Measurements from ENCODE around the gene NHERF2.
"Not testable (repeated sequence)": the region's sequence is repeated elsewhere in the genome, so short reads cannot be mapped to it uniquely, and the experiment has no call there.

The NHERF2 gene

GRCh38 chr16:2004795-2005517, 21.7 kb upstream of the NHERF2 start:
- DNase-seq (ENCODE audit: insufficient read length, low spot score) (no peak), FAIRE-seq (no peak)
- no peak for TF ChIP-seq POLR2A (IDR thresholded peaks at IDR 0.05; ENCODE audit: low read depth, low read length)
- TF ChIP-seq POU2F2 (IDR thresholded peaks at IDR 0.05; ENCODE audit: low read depth, low read length) = no peak

GRCh38 chr16:2005646-2006045, 21.1 kb upstream of the NHERF2 start:
- TF ChIP-seq POLR2AphosphoS5 (IDR thresholded peaks at IDR 0.05; ENCODE audit: low read depth, low read length) (no peak), POLR2A (IDR thresholded peaks at IDR 0.05; ENCODE audit: low read depth, low read length) (no peak), POU2F2 (IDR thresholded peaks at IDR 0.05; ENCODE audit: low read depth, low read length) (no peak), TAF1 (IDR thresholded peaks at IDR 0.05; ENCODE audit: low read depth, low read length) (no peak), SPI1 (IDR thresholded peaks at IDR 0.05; ENCODE audit: low read depth, low read length) (no peak), PAX5 (IDR thresholded peaks at IDR 0.05; ENCODE audit: insufficient read depth, low read length, severe bottlenecking) (no peak)
- DNase-seq (ENCODE audit: insufficient read length, low spot score) (no peak), FAIRE-seq (no peak)

- FAIRE-seq = no peak
- DNase-seq (ENCODE audit: insufficient read length, low spot score) = no peak
- TF ChIP-seq POLR2A (IDR thresholded peaks at IDR 0.05; ENCODE audit: low read depth, low read length) (no peak), POLR2AphosphoS5 (IDR thresholded peaks at IDR 0.05; ENCODE audit: low read depth, low read length) (no peak), PAX5 (IDR thresholded peaks at IDR 0.05; ENCODE audit: insufficient read depth, low read length, severe bottlenecking) (no peak), TAF1 (IDR thresholded peaks at IDR 0.05; ENCODE audit: low read depth, low read length) (no peak), SPI1 (IDR thresholded peaks at IDR 0.05; ENCODE audit: low read depth, low read length) (no peak), POU2F2 (IDR thresholded peaks at IDR 0.05; ENCODE audit: low read depth, low read length) (no peak)
These were observed 20.4 kb upstream of the NHERF2 start for GRCh38 chr16:2006317-2006716.

GRCh38 chr16:2007081-2007836, 19.4 kb upstream of the NHERF2 start:
- no peak for TF ChIP-seq POLR2A (IDR thresholded peaks at IDR 0.05; ENCODE audit: low read depth, low read length)
- TF ChIP-seq TAF1 (IDR thresholded peaks at IDR 0.05; ENCODE audit: low read depth, low read length) = no peak
- no peak for TF ChIP-seq PAX5 (IDR thresholded peaks at IDR 0.05; ENCODE audit: insufficient read depth, low read length, severe bottlenecking)
- TF ChIP-seq POLR2AphosphoS5 (IDR thresholded peaks at IDR 0.05; ENCODE audit: low read depth, low read length) = no peak
- no peak for TF ChIP-seq POU2F2 (IDR thresholded peaks at IDR 0.05; ENCODE audit: low read depth, low read length)
- no peak for TF ChIP-seq SPI1 (IDR thresholded peaks at IDR 0.05; ENCODE audit: low read depth, low read length)
- no peak for FAIRE-seq
- no peak for DNase-seq (ENCODE audit: insufficient read length, low spot score)

GRCh38 chr16:2008009-2008526, 18.6 kb upstream of the NHERF2 start:
- TF ChIP-seq PAX5 (IDR thresholded peaks at IDR 0.05; ENCODE audit: insufficient read depth, low read length, severe bottlenecking) (no peak), POLR2A (IDR thresholded peaks at IDR 0.05; ENCODE audit: low read depth, low read length) (0 out of 2 replicates have a peak, but pooled peaks have one; percentile 31), POLR2AphosphoS5 (IDR thresholded peaks at IDR 0.05; ENCODE audit: low read depth, low read length) (peak; percentile 39; the same call in 1 of the 2 replicates), POU2F2 (IDR thresholded peaks at IDR 0.05; ENCODE audit: low read depth, low read length) (peak; percentile 46; the same call in 1 of the 2 replicates), SPI1 (IDR thresholded peaks at IDR 0.05; ENCODE audit: low read depth, low read length) (no peak), TAF1 (IDR thresholded peaks at IDR 0.05; ENCODE audit: low read depth, low read length) (no peak)
- FAIRE-seq (peak; percentile 58), DNase-seq (ENCODE audit: insufficient read length, low spot score) (no peak)

GRCh38 chr16:2008631-2009163, 18.0 kb upstream of the NHERF2 start:
- TF ChIP-seq POLR2AphosphoS5 (IDR thresholded peaks at IDR 0.05; ENCODE audit: low read depth, low read length) (no peak), SPI1 (IDR thresholded peaks at IDR 0.05; ENCODE audit: low read depth, low read length) (no peak), TAF1 (IDR thresholded peaks at IDR 0.05; ENCODE audit: low read depth, low read length) (no peak), PAX5 (IDR thresholded peaks at IDR 0.05; ENCODE audit: insufficient read depth, low read length, severe bottlenecking) (no peak), POU2F2 (IDR thresholded peaks at IDR 0.05; ENCODE audit: low read depth, low read length) (no peak), POLR2A (IDR thresholded peaks at IDR 0.05; ENCODE audit: low read depth, low read length) (no peak)
- DNase-seq (ENCODE audit: insufficient read length, low spot score) (no peak), FAIRE-seq (peak; percentile 58)

GRCh38 chr16:2009164-2009711, 17.5 kb upstream of the NHERF2 start:
- TF ChIP-seq PAX5 (IDR thresholded peaks at IDR 0.05; ENCODE audit: insufficient read depth, low read length, severe bottlenecking) = no peak
- no peak; the same call in 1 of the 2 replicates for TF ChIP-seq POLR2AphosphoS5 (IDR thresholded peaks at IDR 0.05; ENCODE audit: low read depth, low read length)
- TF ChIP-seq SPI1 (IDR thresholded peaks at IDR 0.05; ENCODE audit: low read depth, low read length) = no peak
- no peak; the same call in 1 of the 2 replicates for TF ChIP-seq POLR2A (IDR thresholded peaks at IDR 0.05; ENCODE audit: low read depth, low read length)
- no peak for TF ChIP-seq POU2F2 (IDR thresholded peaks at IDR 0.05; ENCODE audit: low read depth, low read length)
- TF ChIP-seq TAF1 (IDR thresholded peaks at IDR 0.05; ENCODE audit: low read depth, low read length) = no peak
- DNase-seq (ENCODE audit: insufficient read length, low spot score) = no peak
- FAIRE-seq = no peak

GRCh38 chr16:2009791-2010510, 16.8 kb upstream of the NHERF2 start, which contains the start of gene ZNF598:
Gene ZNF598, minus strand, starts transcription at chr16:2009821.
- no peak for TF ChIP-seq PAX5 (IDR thresholded peaks at IDR 0.05; ENCODE audit: insufficient read depth, low read length, severe bottlenecking)
- peak; percentile 50 for TF ChIP-seq TAF1 (IDR thresholded peaks at IDR 0.05; ENCODE audit: low read depth, low read length)
- peak; percentile 52 for TF ChIP-seq POU2F2 (IDR thresholded peaks at IDR 0.05; ENCODE audit: low read depth, low read length)
- TF ChIP-seq SPI1 (IDR thresholded peaks at IDR 0.05; ENCODE audit: low read depth, low read length) = peak; percentile 56
- peak; percentile 87 for TF ChIP-seq POLR2A (IDR thresholded peaks at IDR 0.05; ENCODE audit: low read depth, low read length)
- peak; percentile 82 for TF ChIP-seq POLR2AphosphoS5 (IDR thresholded peaks at IDR 0.05; ENCODE audit: low read depth, low read length)
- FAIRE-seq (peak; percentile 98), DNase-seq (ENCODE audit: insufficient read length, low spot score) (peak; percentile 97)

GRCh38 chr16:2011726-2012125, 15.0 kb upstream of the NHERF2 start:
- FAIRE-seq = not testable (repeated sequence)

More at GRCh38 chr16:2011726-2012125, 15.0 kb upstream of the NHERF2 start:
- not testable (repeated sequence) for DNase-seq (ENCODE audit: insufficient read length, low spot score)
